Suppressor macrophage treated with lipopolysaccharide for 1 hour (primary cell): ENCODE results near the gene LRFN3.
"Not testable (repeated sequence)": the region's sequence is repeated elsewhere in the genome, so short reads cannot be mapped to it uniquely, and the experiment has no call there.

Experiments used
- DNase-seq, 3 donors: peaks; one replicate each; pipeline ENCODE4 v3.0.0-alpha.2; 2020 to 2022

The LRFN3 gene, protein sequence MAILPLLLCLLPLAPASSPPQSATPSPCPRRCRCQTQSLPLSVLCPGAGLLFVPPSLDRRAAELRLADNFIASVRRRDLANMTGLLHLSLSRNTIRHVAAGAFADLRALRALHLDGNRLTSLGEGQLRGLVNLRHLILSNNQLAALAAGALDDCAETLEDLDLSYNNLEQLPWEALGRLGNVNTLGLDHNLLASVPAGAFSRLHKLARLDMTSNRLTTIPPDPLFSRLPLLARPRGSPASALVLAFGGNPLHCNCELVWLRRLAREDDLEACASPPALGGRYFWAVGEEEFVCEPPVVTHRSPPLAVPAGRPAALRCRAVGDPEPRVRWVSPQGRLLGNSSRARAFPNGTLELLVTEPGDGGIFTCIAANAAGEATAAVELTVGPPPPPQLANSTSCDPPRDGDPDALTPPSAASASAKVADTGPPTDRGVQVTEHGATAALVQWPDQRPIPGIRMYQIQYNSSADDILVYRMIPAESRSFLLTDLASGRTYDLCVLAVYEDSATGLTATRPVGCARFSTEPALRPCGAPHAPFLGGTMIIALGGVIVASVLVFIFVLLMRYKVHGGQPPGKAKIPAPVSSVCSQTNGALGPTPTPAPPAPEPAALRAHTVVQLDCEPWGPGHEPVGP

DNA sequence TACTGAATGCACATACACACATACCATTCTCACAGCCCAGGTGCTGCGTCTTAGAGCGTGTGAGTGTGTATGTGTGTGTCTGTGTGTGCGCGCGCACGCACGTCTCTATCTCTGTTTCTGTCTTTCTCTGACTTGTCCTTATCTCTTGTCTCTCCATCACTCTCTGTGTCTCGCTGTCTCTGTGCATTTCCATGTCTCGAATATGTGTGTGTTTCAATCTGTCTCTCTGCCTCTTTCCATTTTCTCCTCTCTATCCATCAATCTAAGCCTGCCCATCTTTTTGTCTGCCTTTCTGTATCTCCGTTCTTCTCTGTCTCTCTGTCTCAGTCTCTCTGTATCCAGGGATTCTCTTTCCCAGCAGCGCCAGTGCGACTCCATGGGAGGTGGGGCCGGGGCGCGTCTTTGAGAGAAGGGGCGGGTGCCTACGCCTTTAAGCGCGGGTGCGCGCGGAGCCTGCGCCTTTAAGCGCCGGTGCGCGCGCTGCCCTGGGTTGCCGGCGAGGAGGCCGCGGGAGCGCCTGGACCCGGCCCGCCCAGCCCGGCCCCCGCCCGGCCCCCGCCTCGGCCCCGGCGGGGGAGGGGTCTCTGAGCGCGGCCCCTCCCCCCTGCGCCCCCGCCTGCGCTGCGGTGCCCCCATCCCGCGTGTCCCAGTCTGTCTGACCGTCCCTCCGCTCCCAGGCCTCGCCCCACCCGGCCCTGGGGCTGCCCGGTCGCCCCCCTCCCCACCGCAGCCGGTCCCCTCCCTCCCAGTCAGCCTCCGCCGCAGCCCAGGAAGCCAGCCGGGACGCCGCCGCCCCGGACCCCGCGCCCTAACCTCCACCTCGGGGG, at the start of gene LRFN3:
Gene LRFN3 (plus strand): TSS at position 464 of the 827 bp plus-strand sequence. CDS start 3,052 bp downstream, outside the sequence.
- peak; percentile 23 to 60 (median 32) for DNase-seq

DNA sequence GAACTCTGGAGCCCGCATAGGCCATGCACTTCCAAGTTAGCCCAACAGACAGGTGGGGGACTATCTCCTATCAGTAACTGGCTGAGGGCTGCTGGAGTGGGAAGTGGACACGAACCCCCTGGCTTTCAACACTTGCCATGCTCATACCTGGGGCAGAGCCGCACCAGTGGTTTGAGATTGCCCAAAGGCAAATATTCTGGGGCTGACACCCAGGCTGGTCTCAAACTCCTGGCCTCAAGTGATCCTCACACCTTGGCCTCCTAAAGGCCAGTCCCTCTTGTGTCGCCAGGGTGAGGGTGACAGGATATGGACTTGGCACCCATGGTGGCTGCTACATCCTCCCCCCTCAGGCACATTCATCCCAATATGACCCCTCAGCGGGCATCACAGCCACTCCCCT, 49.0 kb upstream of the LRFN3 start:
- no peak for DNase-seq

DNA sequence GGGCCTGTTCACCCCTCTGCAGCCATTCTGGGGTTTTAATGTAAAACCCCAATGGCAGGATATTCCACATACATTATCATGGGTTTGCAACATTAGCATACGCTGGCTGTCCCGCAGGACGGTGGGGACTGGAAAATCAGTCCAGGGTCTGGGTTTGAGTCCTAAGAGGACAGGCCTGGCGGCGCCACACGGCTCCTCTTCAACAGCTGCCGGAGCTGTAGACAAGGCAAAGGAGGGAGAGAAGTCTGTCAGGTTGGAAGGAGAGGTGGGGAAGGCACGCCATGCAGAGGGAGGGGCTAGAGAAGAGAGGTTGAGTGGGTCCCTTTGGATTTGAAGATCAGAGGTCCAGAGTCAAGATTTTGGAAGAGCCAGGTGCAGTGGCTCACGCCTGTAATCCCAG, 47.8 kb upstream of the LRFN3 start:
- no peak for DNase-seq

GRCh38 chr19:35889370-35890112, 46.6 kb upstream of the LRFN3 start:
- DNase-seq: no peak

GRCh38 chr19:35890113-35890650, 46.0 kb upstream of the LRFN3 start:
- DNase-seq: no peak

DNA sequence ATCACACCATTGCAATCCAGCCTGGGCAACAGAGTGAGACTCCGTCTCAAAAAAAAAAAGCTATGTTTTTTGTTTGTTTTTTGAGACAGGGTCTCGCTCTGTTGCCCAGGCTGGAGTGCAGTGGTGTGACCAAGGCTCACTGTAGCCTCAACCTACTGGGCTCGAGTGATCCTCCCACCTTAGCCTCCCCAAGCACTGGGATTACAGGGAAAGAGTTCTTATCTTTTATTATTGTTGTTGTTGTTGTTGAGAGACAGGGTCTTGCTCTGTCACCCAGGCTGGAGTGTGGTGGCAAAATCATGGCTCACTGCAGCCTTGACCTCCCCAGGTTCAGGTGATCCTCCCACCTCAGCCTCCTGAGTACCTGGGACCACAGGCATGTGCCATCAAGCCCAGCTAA, 44.4 kb upstream of the LRFN3 start:
- DNase-seq: not testable (repeated sequence)

- DNase-seq: no peak
Measured at GRCh38 chr19:35894342-35894741, 41.8 kb upstream of the LRFN3 start.

DNA sequence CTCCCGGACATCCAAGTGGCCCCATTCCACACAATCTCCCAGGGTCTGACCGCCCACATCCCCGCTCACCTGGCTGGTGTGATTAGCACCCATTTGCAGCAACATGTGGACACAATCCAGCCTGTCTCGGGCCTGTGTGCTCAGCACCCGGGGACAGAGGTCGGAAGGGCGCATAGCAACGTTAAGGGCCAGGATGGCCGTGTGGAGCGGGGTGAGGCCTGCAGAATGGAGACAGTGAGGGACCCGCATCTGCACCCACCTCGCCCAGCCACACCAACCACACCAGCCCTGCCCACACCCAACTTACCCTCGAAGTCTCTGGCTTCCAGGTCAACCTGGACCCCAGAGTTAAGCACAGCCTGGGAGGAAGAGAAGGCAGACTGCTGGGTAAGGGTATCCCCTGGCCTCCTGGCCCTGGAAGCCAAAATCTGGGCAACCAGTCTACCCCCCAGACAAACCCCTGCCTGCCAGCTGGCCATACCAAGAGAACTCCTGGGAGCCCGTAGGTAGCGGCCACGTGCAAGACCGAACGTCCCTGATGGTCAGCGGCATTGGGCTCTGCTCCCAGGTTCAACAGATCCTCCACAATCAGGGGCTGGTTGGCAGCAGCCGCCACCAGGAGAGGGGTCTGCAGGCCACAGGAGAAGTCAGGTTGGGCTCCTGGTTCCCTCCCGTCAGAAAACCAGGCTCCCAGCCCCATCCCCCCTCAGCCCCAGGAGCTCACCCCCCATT, 40.1 kb upstream of the LRFN3 start:
- no peak for DNase-seq

- no peak for DNase-seq
Measured at GRCh38 chr19:35896643-35897040, 39.5 kb upstream of the LRFN3 start.

DNA sequence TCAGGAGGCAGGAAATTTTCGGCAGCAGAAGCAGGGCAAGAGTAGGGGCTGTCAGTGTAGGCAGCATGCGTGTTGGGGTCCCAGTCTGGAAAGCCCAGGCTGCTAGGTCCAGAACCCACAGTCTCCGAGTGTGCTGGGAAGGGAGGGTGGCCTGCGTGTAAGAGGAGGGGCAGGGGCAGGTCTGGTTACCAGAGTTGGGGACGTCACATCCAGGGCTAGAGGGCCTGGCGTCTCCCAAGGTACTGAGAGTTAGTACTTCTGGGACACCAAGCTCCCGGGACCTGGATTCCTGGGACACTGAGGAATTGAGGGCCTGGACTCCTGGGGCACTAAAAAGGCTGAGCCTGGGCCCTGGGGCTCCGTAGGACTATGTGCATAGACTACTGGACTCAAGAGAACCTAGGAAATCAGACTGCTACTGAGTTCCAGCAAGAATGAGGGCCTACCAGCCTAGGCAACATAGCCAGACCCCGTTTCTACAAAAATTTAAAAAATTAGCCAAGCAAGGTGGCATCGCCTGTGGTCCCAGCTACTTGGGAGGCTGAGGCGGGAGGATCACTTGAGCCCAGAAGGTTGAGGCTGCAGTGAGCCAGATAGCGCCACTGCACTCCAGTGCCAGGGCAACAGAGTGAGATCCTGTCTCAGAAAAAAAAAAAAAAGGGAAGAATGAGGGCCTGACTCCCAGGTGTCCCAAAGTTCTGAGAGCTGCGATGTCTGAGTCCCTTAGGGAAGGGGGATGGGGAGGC, 38.3 kb upstream of the LRFN3 start:
- no peak for DNase-seq

GRCh38 chr19:35898499-35898809, 37.7 kb upstream of the LRFN3 start:
- no peak for DNase-seq

GRCh38 chr19:35899547-35900214, 36.5 kb upstream of the LRFN3 start:
- DNase-seq: peak; percentile 87 to 95 (median 92)

DNA sequence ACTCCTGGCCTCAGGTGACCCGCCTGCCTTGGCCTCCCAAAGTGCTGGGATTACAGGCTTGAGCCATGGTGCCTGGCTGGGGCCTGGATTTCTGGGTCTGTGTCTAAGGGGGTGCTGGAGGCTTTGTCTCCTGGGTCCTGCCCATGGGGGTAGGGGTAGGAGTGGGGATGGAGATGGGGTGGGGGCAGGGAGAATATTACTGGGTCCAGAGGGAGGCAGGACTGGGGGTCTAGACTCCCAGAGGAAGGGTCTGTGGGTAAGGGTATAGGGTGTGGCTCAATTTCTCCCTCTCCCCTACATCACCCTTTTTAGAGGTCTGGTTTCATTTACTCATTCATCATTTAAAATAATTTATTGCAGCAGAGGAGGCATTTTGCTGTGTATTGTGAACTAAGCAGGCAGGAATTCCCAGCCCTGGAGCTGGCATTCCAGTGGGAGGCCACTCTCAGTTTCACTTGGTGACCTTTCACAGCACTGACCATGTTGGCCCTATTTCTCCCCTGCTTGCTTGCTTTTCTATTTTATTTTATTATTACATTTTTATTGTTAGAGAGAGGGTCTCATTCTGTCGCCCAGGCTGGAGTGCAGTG, 35.0 kb upstream of the LRFN3 start:
- peak in 2 of 3 donors; percentile 61 to 70 for DNase-seq

GRCh38 chr19:35901854-35902661, 34.1 kb upstream of the LRFN3 start, which contains the start of gene HCST:
TSS of gene HCST (plus strand) at chr19:35902529. CDS start at chr19:35902594, 65 bp downstream.
- peak; percentile 59 to 69 (median 67) for DNase-seq

- no peak for DNase-seq
Measured at GRCh38 chr19:35902870-35903475, 33.2 kb upstream of the LRFN3 start.

GRCh38 chr19:35903550-35904179, 32.5 kb upstream of the LRFN3 start:
- DNase-seq: peak; percentile 89 to 94 (median 89)

DNA sequence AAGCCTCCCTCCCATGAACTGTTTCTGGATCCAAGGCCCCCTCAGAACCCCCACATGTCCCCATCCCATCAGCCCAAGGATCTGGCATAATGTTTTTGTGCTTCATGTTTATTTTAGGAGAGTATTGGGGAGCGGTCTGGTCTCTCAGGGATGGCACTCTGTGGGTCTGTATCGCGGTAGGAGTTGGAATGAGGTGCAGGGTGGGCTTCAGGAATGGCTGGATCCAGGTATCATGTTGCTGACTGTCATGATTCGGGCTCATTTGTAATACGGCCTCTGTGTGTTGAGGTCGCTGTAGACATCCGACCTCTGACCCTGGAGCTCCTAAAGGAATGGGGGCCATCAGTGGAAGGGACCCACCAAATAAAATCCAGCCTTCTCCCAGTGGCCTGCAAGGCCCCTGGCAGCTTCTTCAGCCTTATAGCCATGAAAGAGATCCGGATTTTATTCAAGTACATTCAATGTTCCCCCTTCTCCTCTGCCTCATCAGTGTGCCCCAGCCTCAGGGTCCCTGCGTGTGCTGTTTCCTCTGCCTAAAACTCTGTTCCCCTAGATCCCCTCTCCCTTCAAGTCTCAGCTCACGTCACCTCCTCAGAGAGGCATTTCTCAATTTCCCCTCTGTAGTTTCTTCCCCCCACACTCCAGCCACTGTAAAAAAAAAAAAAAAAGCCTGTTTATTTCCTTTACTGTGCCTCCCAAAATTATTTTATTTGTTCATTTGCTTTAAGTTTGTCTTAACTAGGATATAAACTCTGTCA, 31.7 kb upstream of the LRFN3 start:
- peak; percentile 73 to 86 (median 74) for DNase-seq
